CD4-positive, alpha-beta T cell treated with Interleukin-15 for 1 hour (primary cell): Measurements from ENCODE around the gene BCOR.
A peak's percentile ranks its signal among the peaks of the same experiment; 100 is the strongest.

Experiments used
- DNase-seq: peaks from one replicate; pipeline ENCODE4 v3.0.0-alpha.2; 2020

The BCOR gene

GRCh38 chrX:40097504-40098263, at the start of gene BCOR:
BCOR (minus strand) TSS chrX:40097958; CDS start chrX:40077929, 20,029 bp downstream.
- peak; percentile 81 for DNase-seq

- no peak for DNase-seq
These were observed 49.6 kb upstream of the BCOR start for GRCh38 chrX:40147126-40147952.

GRCh38 chrX:40146262-40147125, 48.7 kb upstream of the BCOR start:
- no peak for DNase-seq

- no peak for DNase-seq
These were observed 48.1 kb upstream of the BCOR start for GRCh38 chrX:40145923-40146261.

- no peak for DNase-seq
These were observed 47.5 kb upstream of the BCOR start for GRCh38 chrX:40145001-40145922.

- no peak for DNase-seq
These were observed 46.8 kb upstream of the BCOR start for GRCh38 chrX:40144576-40144975.

- DNase-seq: no peak
These were observed 46.2 kb upstream of the BCOR start for GRCh38 chrX:40143987-40144386.

- DNase-seq: no peak
These were observed 45.2 kb upstream of the BCOR start for GRCh38 chrX:40143001-40143400.

- no peak for DNase-seq
These were observed 44.7 kb upstream of the BCOR start for GRCh38 chrX:40142417-40142816.

GRCh38 chrX:40140706-40141499, 43.1 kb upstream of the BCOR start:
- DNase-seq: no peak

- DNase-seq: no peak
These were observed 35.0 kb upstream of the BCOR start for GRCh38 chrX:40132751-40133150.

- no peak for DNase-seq
These were observed 34.0 kb upstream of the BCOR start for GRCh38 chrX:40131654-40132337.

GRCh38 chrX:40130207-40130606, 32.4 kb upstream of the BCOR start:
- DNase-seq: no peak

- DNase-seq: no peak
These were observed 29.3 kb upstream of the BCOR start for GRCh38 chrX:40127052-40127451.

GRCh38 chrX:40122487-40122886, 24.7 kb upstream of the BCOR start:
- DNase-seq: no peak

GRCh38 chrX:40121618-40122017, 23.9 kb upstream of the BCOR start:
- DNase-seq: no peak

- DNase-seq: peak; percentile 39
These were observed 23.3 kb upstream of the BCOR start for GRCh38 chrX:40120838-40121580.

- DNase-seq: no peak
These were observed 20.0 kb upstream of the BCOR start for GRCh38 chrX:40117715-40118285.

- no peak for DNase-seq
These were observed 19.2 kb upstream of the BCOR start for GRCh38 chrX:40116925-40117324.

- no peak for DNase-seq
These were observed 15.2 kb upstream of the BCOR start for GRCh38 chrX:40112996-40113395.
